Brain microvascular endothelial cell (primary cell): ENCODE measurements around the gene NEU1.

Source experiments
- DNase-seq: peaks from one replicate; pipeline ENCODE4 v3.0.0-alpha.2; 2020
- H3K27ac ChIP-seq: fragments of 250-450 bp; sonication (Bioruptor Pico); 2 replicates; pipeline ENCODE4 v1.5.1; 2020; ENCODE audit warnings: mild to moderate bottlenecking, moderate library complexity
- H3K27me3 ChIP-seq: fragments of 250-450 bp; sonication (Bioruptor Pico); replicated peaks from 2 replicates; pipeline ENCODE4 v1.5.1; 2020; ENCODE audit warnings: mild to moderate bottlenecking
- H3K36me3 ChIP-seq: fragments of 250-450 bp; sonication (Bioruptor Pico); replicated peaks from 2 replicates; pipeline ENCODE4 v1.5.1; 2020; ENCODE audit warnings: mild to moderate bottlenecking
- H3K4me3 ChIP-seq: 2 replicates; pipeline ENCODE4 v1.5.1; 2011; ENCODE audit warnings: low read depth, mild to moderate bottlenecking, control low read depth, low read length, moderate library complexity
- in situ Hi-C: cut with HindIII; loops from 2 replicates; pipeline ENCODE4 v1.10.0; 2017; ENCODE audit warnings: low sequenced_read_pairs, low pct_ligation_motif_present
- TF ChIP-seq, protein P1 (sequence below): IDR thresholded peaks from 2 replicates; pipeline ENCODE4 v1.5.1; 2011; ENCODE audit warnings: low read depth, mild to moderate bottlenecking, moderate library complexity, low read length, control low read depth, inconsistent platforms; ENCODE audit errors: missing control alignments

Gene NEU1

DNA sequence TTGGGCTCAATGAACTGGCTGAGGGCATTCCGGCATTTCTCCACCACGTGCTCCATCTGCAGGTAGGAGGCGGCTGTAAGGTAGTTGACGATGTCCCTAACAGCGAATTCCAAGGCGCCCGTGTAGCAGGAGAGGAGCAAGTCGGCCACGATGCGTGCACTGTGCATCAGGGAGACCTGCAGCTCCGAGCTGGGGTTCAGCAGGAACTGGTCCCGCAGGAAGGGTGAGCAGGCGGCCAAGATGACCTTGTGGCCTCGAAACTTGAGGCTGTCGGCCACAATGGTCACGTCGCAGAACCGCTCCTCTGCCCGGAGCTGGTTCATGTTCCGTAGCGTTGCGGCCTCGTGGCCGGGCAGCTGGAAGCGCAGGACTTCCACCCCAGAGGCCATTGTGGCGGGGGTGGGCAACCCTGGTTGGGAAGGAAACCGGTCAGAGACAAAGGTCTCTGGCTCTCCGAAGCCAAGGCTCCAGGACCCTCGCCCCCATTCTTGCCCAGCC lies 38.3 kb upstream of the NEU1 start:
- Histone ChIP-seq H3K27me3 (no peaks in the 10 kb centered on the region), H3K4me3 (peak overlapping the region; percentile 64), H3K27ac (no peak overlapping the region), H3K36me3 (no peaks in the 10 kb centered on the region)
- in situ Hi-C loops: no loop called here
- TF ChIP-seq, protein P1, sequence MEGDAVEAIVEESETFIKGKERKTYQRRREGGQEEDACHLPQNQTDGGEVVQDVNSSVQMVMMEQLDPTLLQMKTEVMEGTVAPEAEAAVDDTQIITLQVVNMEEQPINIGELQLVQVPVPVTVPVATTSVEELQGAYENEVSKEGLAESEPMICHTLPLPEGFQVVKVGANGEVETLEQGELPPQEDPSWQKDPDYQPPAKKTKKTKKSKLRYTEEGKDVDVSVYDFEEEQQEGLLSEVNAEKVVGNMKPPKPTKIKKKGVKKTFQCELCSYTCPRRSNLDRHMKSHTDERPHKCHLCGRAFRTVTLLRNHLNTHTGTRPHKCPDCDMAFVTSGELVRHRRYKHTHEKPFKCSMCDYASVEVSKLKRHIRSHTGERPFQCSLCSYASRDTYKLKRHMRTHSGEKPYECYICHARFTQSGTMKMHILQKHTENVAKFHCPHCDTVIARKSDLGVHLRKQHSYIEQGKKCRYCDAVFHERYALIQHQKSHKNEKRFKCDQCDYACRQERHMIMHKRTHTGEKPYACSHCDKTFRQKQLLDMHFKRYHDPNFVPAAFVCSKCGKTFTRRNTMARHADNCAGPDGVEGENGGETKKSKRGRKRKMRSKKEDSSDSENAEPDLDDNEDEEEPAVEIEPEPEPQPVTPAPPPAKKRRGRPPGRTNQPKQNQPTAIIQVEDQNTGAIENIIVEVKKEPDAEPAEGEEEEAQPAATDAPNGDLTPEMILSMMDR: no peak
- no peak for DNase-seq

DNA sequence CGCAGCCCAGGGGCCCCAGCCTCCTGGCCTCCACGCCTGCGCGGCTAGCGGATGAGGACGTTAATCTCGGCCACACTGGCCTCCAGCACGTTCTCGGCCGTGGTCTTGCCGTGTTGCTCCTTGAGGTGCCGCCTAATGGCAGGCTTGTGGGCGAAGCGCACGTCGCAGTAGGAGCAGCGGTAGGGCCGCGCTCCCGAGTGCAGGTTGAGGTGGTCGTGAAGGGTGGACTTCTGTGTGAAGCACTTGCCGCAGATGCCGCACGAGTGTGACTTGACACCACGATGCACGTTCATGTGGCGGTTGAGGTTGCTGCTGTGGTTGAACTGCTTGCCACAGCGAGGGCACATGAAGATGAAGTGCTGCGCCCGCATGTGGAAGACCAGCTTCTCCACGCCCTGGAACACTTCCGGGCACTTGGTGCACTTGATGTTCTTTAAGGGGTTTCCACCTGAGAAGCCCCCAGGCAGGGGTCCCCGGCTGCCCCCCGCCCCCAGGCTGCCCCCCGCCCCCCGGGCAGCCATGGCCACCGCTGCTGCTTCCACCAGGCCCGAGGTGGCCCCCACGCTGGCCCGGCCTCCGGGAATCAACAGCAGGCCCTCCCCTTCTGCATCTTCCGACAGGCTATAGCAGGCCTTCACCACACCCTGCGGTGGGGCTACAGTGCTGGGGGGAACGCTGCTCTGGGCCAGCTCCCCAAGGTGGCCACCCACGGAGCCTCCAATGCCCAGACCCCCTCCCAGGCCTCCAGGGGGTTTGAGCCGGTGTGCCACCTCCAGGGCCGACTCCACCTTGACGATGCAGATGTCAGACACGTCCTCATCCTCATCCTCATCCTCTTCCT lies 37.5 kb upstream of the NEU1 start:
- in situ Hi-C loops: no loop called here
- Histone ChIP-seq H3K4me3 (no peak overlapping the region), H3K27ac (no peak overlapping the region), H3K27me3 (no peaks in the 10 kb centered on the region), H3K36me3 (no peaks in the 10 kb centered on the region)
- TF ChIP-seq, protein P1: no peak
- DNase-seq: no peak

DNA sequence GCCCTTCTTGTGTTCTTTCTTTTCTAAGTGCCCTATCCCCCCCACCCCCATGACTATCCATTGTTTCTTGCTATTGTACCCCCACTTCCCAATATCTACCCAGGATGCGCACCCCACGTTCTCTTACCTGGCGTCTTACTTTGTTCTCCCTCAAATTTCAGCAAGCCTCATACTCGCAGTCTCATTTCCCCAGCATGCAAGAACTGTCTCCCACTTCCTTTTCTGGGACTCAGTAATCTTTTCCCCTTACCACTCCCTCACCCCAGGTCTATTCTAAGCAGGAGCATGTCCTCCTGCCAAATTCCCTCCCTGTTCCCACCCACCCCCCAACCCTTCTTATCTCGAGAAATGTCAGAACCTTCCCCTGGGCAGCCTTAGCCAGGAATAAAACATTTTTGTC lies 36.6 kb upstream of the NEU1 start:
- no peak for DNase-seq
- Histone ChIP-seq H3K27ac (no peak overlapping the region), H3K27me3 (no peaks in the 10 kb centered on the region), H3K36me3 (no peaks in the 10 kb centered on the region), H3K4me3 (no peak overlapping the region)
- in situ Hi-C loops: no loop called here
- TF ChIP-seq, protein P1: no peak

DNA sequence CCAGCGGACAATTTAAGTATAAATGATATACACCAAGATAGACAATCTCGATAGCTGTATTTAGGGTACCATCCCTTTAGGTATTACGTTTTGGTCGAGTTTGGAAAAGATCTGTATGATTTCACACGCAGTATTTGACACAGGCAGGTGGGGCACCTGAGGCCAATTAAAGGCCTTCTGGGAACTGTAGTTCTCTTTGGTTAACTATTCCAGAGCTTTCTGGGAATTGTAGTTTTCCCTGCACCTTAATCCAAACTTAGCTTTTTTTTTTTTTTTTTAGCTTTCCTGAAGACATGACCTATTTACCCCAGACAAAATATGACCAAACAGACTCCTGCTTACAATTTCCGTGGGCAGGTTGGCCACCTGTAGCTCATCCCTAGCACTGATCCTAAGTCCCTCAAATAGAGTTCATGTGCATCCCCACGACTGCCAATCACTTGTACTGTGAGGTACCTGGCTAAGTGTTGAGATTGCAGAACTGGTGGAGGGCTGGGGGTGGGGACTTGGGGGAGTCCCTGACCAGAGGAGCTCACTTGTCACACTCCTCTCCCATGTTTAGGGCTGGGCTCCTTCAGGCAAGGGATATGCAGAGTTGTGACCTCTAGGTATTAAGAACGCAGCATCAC lies 35.9 kb upstream of the NEU1 start:
- Histone ChIP-seq H3K27ac (no peak overlapping the region), H3K4me3 (peak overlapping the region; percentile 89), H3K36me3 (peaks cover 1% of the 10 kb centered on the region), H3K27me3 (no peaks in the 10 kb centered on the region)
- TF ChIP-seq, protein P1: no peak
- DNase-seq: no peak
- in situ Hi-C loops: no loop called here

DNA sequence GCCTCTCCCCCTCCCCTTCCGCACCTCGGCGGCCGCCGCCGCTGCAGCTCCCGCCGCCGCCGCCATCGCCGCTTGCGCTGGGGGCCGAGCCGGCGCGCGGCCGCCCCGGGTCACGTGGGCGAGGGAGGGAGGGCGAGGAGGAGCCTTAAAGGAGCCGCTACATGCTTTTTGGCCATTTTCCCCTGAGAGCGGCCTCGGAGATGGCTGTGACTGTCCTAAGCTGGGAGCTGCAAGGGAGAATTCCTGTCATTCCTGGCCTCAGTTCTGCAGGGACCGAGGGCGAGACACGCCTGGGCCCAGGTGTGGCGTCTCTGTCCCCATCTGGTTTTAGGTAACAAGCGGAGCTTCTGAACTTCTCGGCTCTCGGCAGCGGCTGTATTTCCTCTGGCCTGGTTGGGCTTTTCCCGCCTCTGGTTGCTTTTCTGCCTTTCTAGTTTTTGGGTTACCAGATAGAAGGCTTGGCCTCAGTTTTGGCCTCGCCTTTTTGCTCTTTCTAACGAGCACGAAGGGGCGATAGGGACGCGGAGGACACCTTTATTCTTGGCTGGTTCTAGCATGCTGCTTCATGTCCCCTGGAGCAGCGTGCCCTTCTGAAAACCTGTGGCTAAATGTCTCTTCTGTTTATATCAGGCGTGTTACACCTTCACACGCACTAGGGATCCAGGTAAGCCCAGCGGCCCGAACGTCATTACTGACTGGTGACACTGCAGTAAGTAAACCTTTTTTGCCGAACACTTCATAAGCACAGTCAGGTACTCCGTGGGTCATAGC lies 35.2 kb upstream of the NEU1 start, which contains the start of gene EHMT2:
Gene EHMT2 (minus strand): TSS at position 87 of the 771 bp plus-strand sequence. CDS start 21 bp downstream, at position 66.
- in situ Hi-C loops: no loop called here
- Histone ChIP-seq H3K27me3 (no peaks in the 10 kb centered on the region), H3K4me3 (peak within 1 kb of the TSS; percentile 89), H3K36me3 (peaks cover 2% of the 10 kb centered on the region), H3K27ac (no peak within 1 kb of the TSS)
- DNase-seq: peak; percentile 52
- TF ChIP-seq, protein P1: no peak
